Thoracic aorta (tissue), 2 donors: ENCODE results near the gene MAN2A1. TPM values are rescaled to one million over a fixed set of nuclear protein-coding genes. Genes with fewer than 3 reads are reported as not detected.

Source experiments
- ATAC-seq: fragments of 150-250 bp; one replicate; pipeline ENCODE4 v1.8.0; 2017; ENCODE audit warnings: low read depth; ENCODE audit not compliant: insufficient number of reproducible peaks, low FRiP score
- DNase-seq: peaks from one replicate; pipeline ENCODE4 v3.0.0-alpha.2; 2020; ENCODE audit warnings: low spot score
- H3K27ac ChIP-seq, 2 donors: fragments of 200-600 bp; sonication (generic); 1 replicate in 1 of 2; 2 replicates in 1 of 2; pipeline ENCODE4 v1.5.1; 2016; ENCODE audit warnings: mild to moderate bottlenecking in 2 of 2, moderate library complexity in 2 of 2
- H3K27me3 ChIP-seq: fragments of 200-600 bp; sonication (generic); replicated peaks from 2 replicates; pipeline ENCODE4 v1.6.0; 2016; ENCODE audit warnings: mild to moderate bottlenecking; ENCODE audit not compliant: insufficient read depth
- H3K36me3 ChIP-seq: fragments of 200-600 bp; sonication (generic); one replicate; pipeline ENCODE4 v1.5.1; 2016
- H3K4me1 ChIP-seq, 2 donors: fragments of 200-600 bp; sonication (generic); 1 replicate in 1 of 2; 2 replicates in 1 of 2; pipeline versions ENCODE4 v1.5.1 to v1.6.0; 2016; ENCODE audit warnings: low read depth in 2 of 2, mild to moderate bottlenecking in 1 of 2; ENCODE audit not compliant: control insufficient read depth in 1 of 2
- H3K4me3 ChIP-seq: fragments of 200-600 bp; sonication (generic); 2 replicates; pipeline ENCODE4 v1.5.1; 2016; ENCODE audit warnings: mild to moderate bottlenecking
- H3K9me3 ChIP-seq: fragments of 200-600 bp; sonication (generic); 2 replicates; pipeline ENCODE4 v1.5.1; 2016
- CTCF ChIP-seq: fragments of 200-600 bp; sonication (generic); IDR thresholded peaks from one replicate; pipeline ENCODE4 v1.5.1; 2019; ENCODE audit warnings: antibody characterized with exemption
- total RNA-seq, 2 donors: library from RNA; depleted of rRNA; stranded (reverse); fragments of >200 nt; gene quantifications; one replicate each; pipeline versions ENCODE4 v1.1.0 to v1.2.3, GENCODE V29; 2016

MAN2A1 gene
- total RNA-seq, 2 donors from 2014 or later = 64.8 to 82.8 TPM

GRCh38 chr5:109865637-109866036 lies 175.9 kb downstream of the MAN2A1 start:
- Histone ChIP-seq H3K27ac (peak overlapping the region in 1 of 2 donors; percentile 48), H3K36me3 (peaks cover 9% of the 10 kb centered on the region), H3K4me3 (no peak overlapping the region), H3K4me1 (peaks cover 0 to 14% of the 10 kb centered on the region in 2 donors), H3K27me3 (no peaks in the 10 kb centered on the region), H3K9me3 (no peaks in the 10 kb centered on the region)
- TF ChIP-seq CTCF = no peak
- peak; percentile 55 for ATAC-seq
- DNase-seq = no peak

- Histone ChIP-seq H3K4me1 (peaks cover 0 to 14% of the 10 kb centered on the region in 2 donors), H3K27me3 (no peaks in the 10 kb centered on the region), H3K4me3 (no peak overlapping the region), H3K27ac (peak overlapping the region in 1 of 2 donors; percentile 48), H3K9me3 (no peaks in the 10 kb centered on the region), H3K36me3 (peaks cover 9% of the 10 kb centered on the region)
- DNase-seq (no peak), ATAC-seq (no peak)
- no peak for TF ChIP-seq CTCF
Measured at GRCh38 chr5:109866051-109866450, 176.3 kb downstream of the MAN2A1 start.

DNA sequence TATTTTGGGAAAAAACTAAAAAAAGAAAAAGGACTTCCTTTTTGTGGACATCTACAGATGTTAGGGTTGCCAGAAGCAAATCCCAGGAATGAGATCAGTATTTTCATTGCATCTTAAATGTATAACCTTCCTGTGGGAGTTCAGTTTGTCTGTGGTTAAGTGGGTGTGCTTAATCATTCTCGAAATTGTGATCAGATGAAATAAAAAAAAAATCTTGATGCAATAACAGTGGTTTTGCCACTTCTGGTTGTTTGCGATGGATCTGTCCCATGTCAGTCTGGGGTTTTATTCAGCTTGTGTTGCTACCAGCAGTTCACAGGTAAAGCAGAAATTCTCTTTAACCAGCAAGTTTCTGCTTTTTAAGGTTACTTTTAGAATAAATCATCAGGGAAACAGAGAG lies 179.0 kb downstream of the MAN2A1 start:
- peaks cover 0 to 10% of the 10 kb centered on the region in 2 donors for H3K4me1 ChIP-seq
- H3K27me3 ChIP-seq = no peaks in the 10 kb centered on the region
- no peak overlapping the region for H3K27ac ChIP-seq
- ATAC-seq (no peak), DNase-seq (no peak)
- no peak overlapping the region for H3K4me3 ChIP-seq
- no peaks in the 10 kb centered on the region for H3K9me3 ChIP-seq
- no peaks in the 10 kb centered on the region for H3K36me3 ChIP-seq
- no peak for TF ChIP-seq CTCF

DNA sequence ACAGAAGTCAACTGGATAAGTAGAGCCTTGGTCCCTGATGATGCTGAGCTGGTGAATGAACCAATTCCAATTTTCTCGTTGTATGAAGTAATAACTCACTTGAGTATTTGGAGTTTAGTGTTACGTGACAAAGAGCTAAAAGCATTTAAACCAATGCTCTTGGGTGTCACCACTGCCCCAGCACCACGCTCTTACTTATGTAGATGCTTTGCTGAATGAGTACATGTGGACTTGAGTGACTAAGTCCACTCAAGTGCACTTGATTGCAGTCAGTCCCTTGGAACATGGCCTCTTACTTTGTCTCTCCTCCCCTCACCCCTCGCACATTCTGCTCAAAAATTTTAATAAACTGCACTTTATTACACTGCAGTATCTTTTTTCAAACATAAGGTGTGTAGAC lies 184.0 kb downstream of the MAN2A1 start:
- H3K9me3 ChIP-seq = no peaks in the 10 kb centered on the region
- H3K4me3 ChIP-seq = no peak overlapping the region
- no peak for TF ChIP-seq CTCF
- no peak overlapping the region for H3K27ac ChIP-seq
- no peaks in the 10 kb centered on the region for H3K4me1 ChIP-seq
- DNase-seq = no peak
- H3K36me3 ChIP-seq = no peaks in the 10 kb centered on the region
- no peaks in the 10 kb centered on the region for H3K27me3 ChIP-seq
- ATAC-seq = no peak

- Histone ChIP-seq H3K4me3 (no peak overlapping the region), H3K9me3 (no peaks in the 10 kb centered on the region), H3K27ac (no peak overlapping the region), H3K27me3 (no peaks in the 10 kb centered on the region), H3K36me3 (no peaks in the 10 kb centered on the region), H3K4me1 (no peaks in the 10 kb centered on the region)
- DNase-seq (no peak), ATAC-seq (no peak)
- TF ChIP-seq CTCF = no peak
Measured at GRCh38 chr5:109874108-109874507, 184.4 kb downstream of the MAN2A1 start.
